ENCODE measurements around the gene FAM124B.

The FAM124B gene

GRCh38 chr2:224401641-224402342 is at the start of gene FAM124B:
FAM124B (minus strand) TSS chr2:224402107; CDS start chr2:224401768, 339 bp downstream.
- peak in 2 of 6 experiments; percentile 16 to 33 for DNase-seq

DNA sequence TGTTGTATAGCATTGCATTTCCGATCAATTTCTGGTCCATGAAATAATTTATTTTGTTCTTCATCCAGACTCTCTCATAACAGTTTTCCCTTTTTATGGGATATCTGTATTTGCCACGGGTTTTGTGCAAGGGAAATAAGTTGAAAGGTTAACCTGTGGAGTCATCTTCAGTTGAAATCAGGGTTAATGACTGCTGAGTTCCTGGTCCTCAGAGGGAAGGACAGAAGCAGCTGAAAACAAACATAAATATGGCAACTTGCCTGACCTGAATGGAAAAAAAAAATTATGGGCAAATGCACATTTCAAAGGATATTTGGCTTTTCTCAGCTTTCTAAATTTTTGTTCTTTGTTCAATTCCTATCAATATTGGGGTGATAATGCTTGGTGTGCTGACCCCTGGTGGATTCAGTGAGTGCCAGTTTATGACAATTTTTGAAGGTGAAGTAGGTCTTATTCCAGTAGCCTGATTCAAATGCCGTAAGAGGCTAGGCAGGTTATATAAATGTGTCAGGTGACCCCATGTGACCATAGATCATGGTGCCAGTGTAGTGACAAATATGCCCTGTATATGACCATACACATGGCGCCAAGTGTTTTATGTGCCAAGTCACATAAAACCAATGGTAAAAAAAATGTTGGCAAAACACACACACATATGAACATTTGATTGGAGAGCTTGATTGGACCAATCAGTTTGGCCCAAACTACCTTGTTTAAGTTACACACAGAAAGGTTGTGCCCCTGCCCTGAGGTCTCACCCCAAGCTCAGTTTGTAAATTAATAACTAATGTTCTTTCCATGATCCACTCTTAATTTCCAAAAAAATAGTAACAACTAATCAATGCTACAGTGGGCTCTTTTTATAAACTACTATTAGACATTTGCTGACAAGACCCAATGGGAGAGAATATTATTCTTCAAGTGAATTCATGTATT is 47.6 kb upstream of the FAM124B start:
- peak in 1 of 6 experiments; percentile 4 for DNase-seq

DNA sequence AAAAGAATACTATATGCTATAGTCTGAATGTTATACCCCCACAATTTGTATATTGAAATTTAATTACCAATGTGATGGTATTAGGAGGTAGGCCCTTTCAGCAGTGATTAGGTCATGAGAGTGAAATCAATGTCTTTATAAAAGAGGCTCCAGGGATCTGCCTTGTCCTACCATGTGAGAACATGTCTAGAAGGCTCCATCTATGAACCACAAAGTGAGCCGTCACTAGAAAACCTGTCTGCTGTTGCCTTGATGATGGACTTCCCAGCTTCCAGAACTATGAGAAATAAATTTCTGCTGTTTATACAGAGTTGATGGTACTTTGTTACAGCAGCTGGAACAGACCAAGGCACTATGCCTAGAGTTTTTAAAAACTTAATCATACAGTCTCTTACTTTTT is 46.3 kb upstream of the FAM124B start:
- no peak for DNase-seq

- no peak for DNase-seq
Observed at GRCh38 chr2:224444783-224445182, 42.9 kb upstream of the FAM124B start.

- no peak for DNase-seq
Observed at GRCh38 chr2:224444021-224444420, 42.1 kb upstream of the FAM124B start.

DNA sequence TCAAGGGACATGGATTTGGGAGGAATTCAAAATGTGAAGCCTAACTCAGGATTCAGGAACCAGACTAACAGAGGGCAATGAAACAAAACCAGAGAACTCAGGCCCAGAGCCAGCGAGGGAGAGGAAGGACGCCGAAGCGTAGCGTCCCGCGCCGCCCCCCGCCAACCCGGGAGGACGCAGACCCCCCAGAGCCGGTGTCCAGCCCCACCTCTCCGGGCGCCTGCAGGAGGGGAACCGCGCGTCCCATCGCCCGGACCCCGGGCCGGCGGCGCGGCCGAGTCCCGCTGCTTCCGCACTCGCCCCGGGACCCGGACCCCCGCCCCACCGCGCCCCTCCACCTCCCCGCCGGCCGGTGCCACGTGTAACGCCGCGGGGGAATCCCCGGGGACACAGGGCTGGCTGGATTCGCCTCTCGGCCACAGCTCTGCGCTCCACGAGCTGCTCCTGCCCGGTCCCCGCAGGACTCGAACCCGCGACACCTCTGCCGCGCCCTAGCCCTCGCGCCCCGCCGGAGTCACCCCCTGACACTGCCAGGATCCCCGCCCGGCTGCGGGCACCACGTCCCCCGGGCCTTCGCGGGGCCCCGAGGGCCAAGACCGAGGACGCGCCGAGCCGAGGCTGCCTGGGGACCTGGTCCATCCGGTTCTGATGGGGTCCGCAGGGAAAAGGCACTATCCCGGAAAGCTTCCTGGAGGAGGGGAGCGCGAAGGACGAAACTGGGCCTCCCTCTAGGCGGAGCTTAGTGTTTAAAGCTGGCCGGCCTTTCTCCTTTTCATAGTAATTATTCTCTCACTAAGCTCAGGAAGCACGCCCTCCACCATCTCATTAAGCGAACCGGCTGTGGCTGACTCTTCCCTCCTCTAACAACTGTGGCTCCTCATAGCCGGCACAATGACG is 40.4 kb upstream of the FAM124B start:
- no peak for DNase-seq

DNA sequence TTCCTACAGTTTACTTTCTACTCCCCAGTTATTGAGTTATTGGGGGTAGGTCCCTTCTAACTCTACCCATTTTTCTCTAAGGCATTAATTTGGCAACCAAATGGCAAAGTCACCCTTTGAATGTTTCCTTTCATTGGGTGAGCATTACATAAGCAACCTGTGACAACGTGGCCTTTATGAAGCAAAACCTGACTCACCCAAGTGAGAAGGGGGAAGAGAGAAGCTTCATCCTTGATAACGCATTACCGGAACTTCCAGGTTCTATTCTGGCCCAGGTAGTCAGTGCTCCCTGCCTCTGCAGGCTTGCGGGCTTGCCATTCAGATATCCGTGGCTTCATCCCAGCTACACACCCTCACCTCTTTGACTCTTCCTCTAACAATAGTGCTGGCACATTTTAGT is 39.1 kb upstream of the FAM124B start:
- no peak for DNase-seq

DNA sequence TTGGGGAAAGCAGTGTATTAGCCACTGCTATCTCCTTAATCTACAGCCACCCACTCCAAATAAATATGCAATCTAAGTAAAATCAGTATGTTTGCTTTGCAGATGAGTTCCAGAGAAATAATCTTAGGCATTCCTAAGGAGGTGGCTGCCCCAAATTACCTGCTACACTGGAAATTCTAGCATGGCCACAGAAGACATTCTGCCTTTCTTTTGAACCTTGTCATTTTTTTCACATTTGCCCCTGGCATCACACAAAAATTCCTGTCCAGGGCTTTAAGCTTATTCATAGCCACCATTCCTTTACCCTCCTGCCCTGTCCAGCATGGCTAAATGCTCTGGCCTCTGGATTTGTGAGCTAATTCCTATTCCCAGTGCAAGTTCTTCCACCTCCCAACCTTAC is 36.8 kb upstream of the FAM124B start:
- no peak for DNase-seq

- DNase-seq = no peak
Observed at GRCh38 chr2:224436634-224437033, 34.7 kb upstream of the FAM124B start.

GRCh38 chr2:224434618-224435017 is 32.7 kb upstream of the FAM124B start:
- no peak for DNase-seq

GRCh38 chr2:224433442-224433841 is 31.5 kb upstream of the FAM124B start:
- no peak for DNase-seq

GRCh38 chr2:224432003-224432579 is 30.2 kb upstream of the FAM124B start:
- DNase-seq = no peak

DNA sequence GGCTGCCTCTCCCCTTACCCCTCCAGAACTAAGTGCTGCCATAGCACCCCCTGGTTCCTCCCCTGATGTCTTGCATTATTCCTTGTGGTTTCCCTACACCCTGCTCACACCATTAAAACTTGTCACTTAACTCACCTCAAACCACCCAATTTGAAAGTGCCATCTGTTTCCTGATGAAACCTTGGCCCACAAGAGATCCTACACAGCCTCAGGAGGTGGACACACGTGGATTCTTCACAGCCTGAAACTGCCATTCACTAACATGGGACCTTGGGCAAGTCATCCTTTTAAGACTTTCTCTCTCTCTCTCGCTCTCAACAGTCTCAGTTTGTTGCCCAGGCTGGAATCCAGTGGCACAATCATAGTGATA is 27.5 kb upstream of the FAM124B start:
- no peak for DNase-seq

DNA sequence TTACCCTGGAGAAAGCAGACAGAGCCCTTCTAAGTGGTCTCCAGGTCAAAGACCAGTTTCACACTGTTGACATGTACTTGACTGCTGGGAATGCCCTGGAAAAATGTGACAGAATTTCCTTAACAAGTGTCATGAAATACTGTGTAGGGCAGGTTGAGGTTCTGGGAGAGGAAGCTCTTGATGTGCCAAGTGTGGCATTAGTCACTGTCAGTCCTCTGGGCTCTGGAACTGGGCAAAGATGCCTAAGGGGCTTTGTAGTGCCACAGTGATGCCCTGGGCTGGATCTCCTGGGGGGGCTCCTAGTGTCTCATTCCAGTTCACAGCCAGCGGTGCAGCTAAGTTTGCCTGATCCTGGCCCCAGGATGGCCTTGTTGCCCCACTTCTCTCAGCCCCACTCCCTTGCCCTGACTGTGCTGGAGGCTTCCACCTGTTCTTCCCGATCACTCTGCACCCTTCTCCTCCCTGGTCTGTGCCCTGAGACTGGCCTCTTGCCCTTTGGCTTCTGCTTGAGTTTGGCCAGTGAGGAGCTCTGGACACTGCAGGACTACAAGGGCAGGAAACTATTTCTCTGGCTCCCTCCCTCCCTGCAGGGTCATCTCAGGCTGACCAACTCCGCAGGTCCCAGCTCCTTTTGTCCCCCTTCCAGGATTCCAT is 27.0 kb upstream of the FAM124B start:
- DNase-seq = no peak

DNA sequence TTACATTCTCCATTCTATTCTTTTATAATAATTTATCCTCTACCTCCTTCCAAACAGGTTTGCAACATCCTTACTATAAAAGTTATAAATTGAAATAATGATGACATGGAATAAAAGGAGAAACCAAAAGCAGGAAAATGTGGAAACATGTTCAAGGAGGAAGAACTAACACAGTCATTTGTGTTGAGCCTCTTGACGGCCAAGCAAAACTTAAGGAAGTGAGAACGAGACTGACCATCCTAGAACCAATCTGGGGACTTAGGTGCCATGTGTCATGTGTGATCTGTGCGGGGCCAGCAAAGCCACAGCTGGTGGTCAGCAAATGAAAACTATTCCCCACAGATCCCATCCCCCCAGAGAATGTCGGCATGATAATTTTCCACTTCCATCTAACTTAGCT is 25.6 kb upstream of the FAM124B start:
- no peak for DNase-seq

GRCh38 chr2:224426656-224427055 is 24.7 kb upstream of the FAM124B start:
- DNase-seq = no peak

DNA sequence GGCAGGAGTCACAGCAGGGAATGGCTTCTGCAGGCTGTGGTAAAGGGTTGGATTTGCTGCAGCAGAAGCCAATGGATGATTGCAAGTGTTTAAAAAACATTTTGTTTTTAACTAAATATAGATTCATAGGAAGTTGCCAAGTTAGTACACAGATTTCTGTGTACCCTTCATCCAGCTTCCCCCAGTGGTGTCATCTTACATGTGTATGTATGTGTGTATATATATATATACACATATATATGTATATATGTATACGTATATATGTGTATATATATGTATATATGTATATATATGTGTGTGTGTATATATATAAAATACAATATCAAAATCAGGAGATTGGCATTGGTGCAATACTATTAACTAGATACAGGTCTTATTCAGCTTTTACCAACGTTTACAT is 19.2 kb upstream of the FAM124B start:
- no peak for DNase-seq

DNA sequence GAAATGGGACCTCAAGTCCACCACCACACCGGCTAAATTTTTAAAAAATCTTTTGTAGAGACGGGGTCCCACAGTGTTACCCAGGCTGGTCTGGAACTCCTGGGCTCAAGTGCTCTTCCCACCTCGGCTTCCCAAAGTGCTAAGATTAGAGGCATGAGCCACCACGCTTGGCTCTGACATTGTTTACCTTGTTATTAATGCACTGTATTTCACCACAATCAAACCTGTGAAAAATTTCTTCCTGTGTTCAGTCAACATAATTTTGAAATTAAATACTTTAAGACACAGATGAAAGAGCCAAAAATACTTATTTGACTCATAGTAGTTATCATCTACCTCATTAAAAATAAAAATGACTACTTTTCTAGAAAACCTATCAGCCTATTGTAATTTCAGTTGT is 16.0 kb upstream of the FAM124B start:
- DNase-seq = no peak

DNA sequence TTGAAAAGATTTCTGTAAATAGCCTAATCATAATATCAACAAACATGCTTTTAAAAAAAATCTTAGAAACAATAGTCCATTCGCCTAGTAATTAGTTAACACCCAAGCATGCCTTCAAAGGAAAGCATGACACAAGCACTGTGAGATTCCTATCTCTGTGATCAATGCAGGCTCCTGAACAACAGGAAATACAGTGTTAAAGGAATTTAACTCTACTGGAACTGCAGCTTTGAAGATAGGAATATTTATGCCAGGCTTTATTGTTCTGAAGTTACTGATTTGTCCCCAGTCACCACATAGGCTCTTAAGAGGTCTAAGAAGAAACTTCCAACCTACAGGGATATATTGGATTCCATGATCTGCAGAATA is 15.4 kb upstream of the FAM124B start:
- no peak for DNase-seq

DNA sequence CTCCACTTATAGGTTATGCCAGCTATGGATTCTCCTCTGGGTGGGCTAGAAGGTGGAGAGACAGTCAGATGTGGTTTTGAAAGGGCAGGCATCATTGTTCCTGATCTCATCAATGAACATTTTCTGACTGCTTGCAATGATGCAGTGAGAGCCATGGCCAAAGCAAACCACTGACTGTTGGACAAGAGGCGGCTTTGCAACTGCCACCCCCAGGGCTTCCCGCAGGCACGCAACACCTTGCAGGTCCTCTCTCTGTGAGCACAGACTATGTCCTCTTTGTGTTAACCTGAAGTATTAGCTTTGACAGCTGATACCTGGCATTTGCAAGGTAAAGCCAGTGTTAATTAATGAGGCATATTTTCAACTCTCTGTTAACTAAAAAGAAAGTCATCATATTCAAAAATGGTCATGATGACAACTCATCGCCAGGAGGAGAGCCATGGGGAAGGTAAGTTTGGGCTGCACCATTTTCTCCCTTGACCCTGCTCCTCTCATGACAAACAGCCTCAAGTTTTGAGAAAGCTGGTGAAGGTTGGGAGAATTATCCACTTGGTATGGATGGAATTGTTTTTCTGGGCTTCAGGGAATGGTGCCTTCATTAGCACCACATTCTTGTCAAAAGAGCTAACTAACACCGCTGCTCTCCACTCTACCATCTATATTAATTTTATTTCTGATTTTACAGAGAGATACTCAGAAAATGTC is 14.9 kb upstream of the FAM124B start:
- DNase-seq = no peak

GRCh38 chr2:224413381-224413780 is 11.5 kb upstream of the FAM124B start:
- DNase-seq = no peak

Measured in stimulated activated naive CD4-positive, alpha-beta T cell (primary cell).